Nucleus accumbens (tissue), 56 donors: ENCODE results near the gene IZUMO1.

ENCODE experiments used
- DNase-seq, 56 donors: peaks; one replicate each; lab custom pipeline; 2025; lab: John Stamatoyannopoulos, UW

Gene IZUMO1

GRCh38 chr19:48757741-48758144, 11.0 kb upstream of the IZUMO1 start:
- DNase-seq: no peak

- DNase-seq: no peak
Observed at GRCh38 chr19:48757089-48757675, 10.5 kb upstream of the IZUMO1 start.

GRCh38 chr19:48756686-48757085, 10.0 kb upstream of the IZUMO1 start:
- no peak for DNase-seq

GRCh38 chr19:48756212-48756611, 9.5 kb upstream of the IZUMO1 start:
- DNase-seq: no peak

- DNase-seq: no peak
Observed at GRCh38 chr19:48755787-48756186, 9.1 kb upstream of the IZUMO1 start.

GRCh38 chr19:48755084-48755641, 8.5 kb upstream of the IZUMO1 start, which contains the start of gene FGF21:
Gene FGF21, plus strand, starts transcription at chr19:48755524. Its CDS starts 713 bp downstream, at chr19:48756237.
- DNase-seq: no peak

- DNase-seq: peak in 1 of 56 donors; percentile 14
Observed at GRCh38 chr19:48752496-48753365, 6.0 kb upstream of the IZUMO1 start, which contains the start of gene FUT1. Gene FUT1, minus strand, starts transcription at chr19:48752641. Its CDS starts 1,360 bp downstream, at chr19:48751281.

GRCh38 chr19:48751845-48752495, 5.3 kb upstream of the IZUMO1 start:
- DNase-seq: no peak

GRCh38 chr19:48750771-48751504, 4.2 kb upstream of the IZUMO1 start:
- DNase-seq: no peak

- no peak for DNase-seq
Observed at GRCh38 chr19:48750351-48750750, 3.6 kb upstream of the IZUMO1 start.

- DNase-seq: no peak
Observed at GRCh38 chr19:48749571-48750198, 3.0 kb upstream of the IZUMO1 start.

- DNase-seq: no peak
Observed at GRCh38 chr19:48746110-48746509, 599 bp downstream of the IZUMO1 start.

- DNase-seq: peak in 49 of 56 donors; percentile 3 to 78 (median 37)
Observed at GRCh38 chr19:48745208-48745995, 1.3 kb downstream of the IZUMO1 start.

- DNase-seq: no peak
Observed at GRCh38 chr19:48742096-48742495, 4.6 kb downstream of the IZUMO1 start.

- peak in 2 of 56 donors; percentile 12 to 50 for DNase-seq
Observed at GRCh38 chr19:48741129-48741999, 5.3 kb downstream of the IZUMO1 start.

- no peak for DNase-seq
Observed at GRCh38 chr19:48740164-48740972, 6.3 kb downstream of the IZUMO1 start, which contains the start of gene RASIP1. Gene RASIP1, minus strand, starts transcription at chr19:48740610. Its CDS starts 328 bp downstream, at chr19:48740282.
